K562 (cell line): ENCODE data around the gene RUNDC1. TPM values are rescaled to one million over a fixed set of nuclear protein-coding genes. Genes with fewer than 3 reads are reported as not detected.

Source experiments
- ARNT ChIP-seq, 2 experiments: fragments of 450-650 bp; IDR thresholded peaks; 2 replicates each; pipeline ENCODE4 v1.6.1; 2016; ENCODE audit warnings: mild to moderate bottlenecking in 1 of 2
- ATF1 ChIP-seq, 2 experiments: fragments of 450-650 bp in 1 of 2; IDR thresholded peaks; 2 replicates each; pipeline ENCODE4 v1.6.1; 2016; ENCODE audit warnings: missing compliant biosample characterization in 1 of 2, missing genetic modification characterization in 1 of 2
- CREB3L1 ChIP-seq: fragments of 450-650 bp; IDR thresholded peaks from 2 replicates; pipeline ENCODE4 v1.6.1; 2014; ENCODE audit warnings: low read depth, mild to moderate bottlenecking, moderate library complexity, borderline replicate concordance
- KDM4B ChIP-seq, 2 experiments: fragments of 450-650 bp in 1 of 2; sonication (generic) in 1 of 2; IDR thresholded peaks; 2 replicates each; pipeline ENCODE4 v1.6.1; 2016 to 2017; ENCODE audit warnings: borderline replicate concordance in 2 of 2, antibody characterized with exemption in 1 of 2, low read depth in 1 of 2, mild to moderate bottlenecking in 1 of 2
- RERE ChIP-seq: sonication (generic); formaldehyde crosslinking; IDR thresholded peaks from 2 replicates; pipeline ENCODE4 v1.8.0; 2023; ENCODE audit warnings: missing genetic modification reagents, mild to moderate bottlenecking, borderline replicate concordance
- SUPT5H ChIP-seq: fragments of 450-650 bp; IDR thresholded peaks from 2 replicates; pipeline ENCODE4 v1.6.1; 2016
- THAP7 ChIP-seq: fragments of 250-450 bp; sonication (Bioruptor Pico); IDR thresholded peaks from 2 replicates; pipeline ENCODE4 v1.5.0; 2021
- U2AF2 ChIP-seq: fragments of 200-400 bp; formaldehyde crosslinking; optimal IDR thresholded peaks from 2 replicates; pipeline ENCODE3; 2017; ENCODE audit warnings: low read depth, mild to moderate bottlenecking, low read length
- VEZF1 ChIP-seq: fragments of 200-800 bp; sonication (Bioruptor generic); IDR thresholded peaks from 2 replicates; pipeline ENCODE4 v1.6.1; 2017; ENCODE audit warnings: missing genetic modification characterization, missing compliant biosample characterization
- ZBTB33 ChIP-seq: sonication (generic); formaldehyde crosslinking; IDR thresholded peaks from 2 replicates; pipeline ENCODE4 v1.8.1; 2023; ENCODE audit warnings: mild to moderate bottlenecking, missing genetic modification reagents
- ZNF3 ChIP-seq: fragments of 250-450 bp; sonication (Bioruptor Pico); IDR thresholded peaks from 2 replicates; pipeline ENCODE4 v1.5.0; 2021; ENCODE audit warnings: mild to moderate bottlenecking, moderate library complexity
- ZNF589 ChIP-seq: fragments of 200-800 bp; sonication (Bioruptor generic); IDR thresholded peaks from 2 replicates; pipeline ENCODE4 v1.6.1; 2016; ENCODE audit warnings: low read depth, missing genetic modification characterization, missing compliant biosample characterization
- polyA plus RNA-seq, 8 experiments: library from polyadenylated mRNA; depleted of rRNA in 4 of 8; stranded (reverse) in 5 of 8; unstranded in 3 of 8; fragments of >200 nt; fragmentation: Nextera tagmentation in 2 of 8; fragmentation: Illumina TruSeq in 1 of 8; extraction: Ambion mirVana in 2 of 8; extraction: Trizol in 1 of 8; gene quantifications; 2 replicates each; pipeline versions ENCODE4 v1.2.1 to v1.2.3, GENCODE V29; 2011 to 2014; ENCODE audit warnings: inconsistent platforms in 1 of 8, missing spikeins in 1 of 8
- total RNA-seq, 7 experiments: library from RNA; depleted of rRNA in 6 of 7; stranded (reverse); fragments of >200 nt in 6 of 7; fragmentation: Illumina TruSeq in 2 of 7; extraction: Trizol in 2 of 7; gene quantifications; 2 replicates each; pipeline versions ENCODE4 v1.2.1 to v1.2.3, GENCODE V29; 2011 to 2021; ENCODE audit warnings: low replicate concordance in 1 of 7

RUNDC1 gene
- total and polyA plus RNA-seq, 9 of the 15 experiments (the other 6 are each of a cell fraction or from before 2014, with no cell fraction given) = 3.4 to 12.6 (median 9.4) TPM

- TF ChIP-seq RERE (CRISPR knock-in tag) (no peak), U2AF2 (no peak), VEZF1 (CRISPR knock-in tag) (peak; percentile 98), SUPT5H (peak; percentile 78), ATF1 (CRISPR knock-in tag; IDR thresholded peaks at IDR 0.05) (no peak), ATF1 (tag; IDR thresholded peaks at IDR 0.05) (peak; percentile 91), ZNF589 (peak; percentile 56; the same call in 1 of the 2 replicates), ZNF3 (CRISPR knock-in tag) (no peak), ARNT (IDR thresholded peaks at IDR 0.05) (peak in 1 of 2 experiments; percentile 74; a peak in 1 of 4 replicates), THAP7 (CRISPR knock-in tag) (no peak), KDM4B (IDR thresholded peaks at IDR 0.05; ENCODE audit: borderline replicate concordance in 2 of 2, low read depth in 1 of 2) (peak in 1 of 2 experiments; percentile 62; a peak in 1 of 4 replicates), ZBTB33 (CRISPR knock-in tag) (peak; percentile 71), CREB3L1 (peak; percentile 72; the same call in 1 of the 2 replicates)
These were observed 44.3 kb downstream of the RUNDC1 start, which contains the start of gene RND2 (continued) for GRCh38 chr17:43024407-43025289.
